ENCODE results near the gene SUCLG1. TPM values are rescaled to one million over a fixed set of nuclear protein-coding genes. Genes with fewer than 3 reads are reported as not detected.

SUCLG1 gene
- total RNA-seq, 1 experiment from 2014 or later, result 83.4 TPM

DNA sequence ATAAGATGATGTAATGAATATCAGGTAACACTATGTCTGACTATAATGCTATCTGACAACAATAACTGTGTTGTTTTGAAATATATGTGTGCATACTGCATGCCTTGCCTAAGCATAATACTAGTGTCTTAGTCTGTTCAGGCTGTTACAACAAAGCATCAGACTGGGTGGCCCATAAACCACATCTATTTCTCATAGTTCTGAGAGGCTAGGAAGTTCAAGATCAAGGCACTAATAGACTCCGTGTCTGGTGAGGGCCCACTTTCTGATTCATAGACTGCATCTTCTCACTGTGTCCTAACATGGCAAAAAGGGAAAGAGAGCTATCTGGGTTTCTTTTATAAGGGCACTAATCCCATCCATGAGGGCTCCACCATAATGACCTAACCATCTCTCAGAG, 80.1 kb downstream of the SUCLG1 start:
- H3K9ac ChIP-seq (ENCODE audit: low read length), result no peak overlapping the region
- intact Hi-C loops (cut with micrococcal nuclease), result no loop called here
- H3F3A ChIP-seq (ENCODE audit: low read length, unreplicated experiment), result no peaks in the 10 kb centered on the region
- H3K27me3 ChIP-seq (ENCODE audit: low read length), result no peaks in the 10 kb centered on the region
- H3K79me2 ChIP-seq (ENCODE audit: low read length), result no peaks in the 10 kb centered on the region
- H3K9me3 ChIP-seq (ENCODE audit: low read length), result no peaks in the 10 kb centered on the region
- CTCF ChIA-PET, result no interaction called here
- H4K20me1 ChIP-seq (ENCODE audit: low read length), result no peaks in the 10 kb centered on the region
- H3K27ac ChIP-seq (ENCODE audit: low read length), result no peak overlapping the region
- no peak overlapping the region for H3K4me3 ChIP-seq (ENCODE audit: low read length)
- H3K36me3 ChIP-seq (ENCODE audit: low read depth, low read length), result no peaks in the 10 kb centered on the region
- no peak overlapping the region for H3K4me2 ChIP-seq (ENCODE audit: low read length)
- H2AFZ ChIP-seq (ENCODE audit: low read length), result no peak overlapping the region
- no peaks in the 10 kb centered on the region for H3K9me2 ChIP-seq (replicated peaks; ENCODE audit: low read length)
- no peak for ATAC-seq
- H3K4me1 ChIP-seq (ENCODE audit: insufficient read depth, low read length), result no peaks in the 10 kb centered on the region
- POLR2A ChIA-PET (ENCODE audit: unreplicated experiment), result no interaction called here
- no peak for DNase-seq
- no TSS peak for BruUV-seq (replicated peaks)
- TF ChIP-seq CTCF (conservative IDR thresholded peaks at IDR 0.05; ENCODE audit: low read depth, low read length) (no peak), EZH2 (IDR thresholded peaks at IDR 0.05; ENCODE audit: low read length, unreplicated experiment) (no peak), EZH2phosphoT487 (IDR thresholded peaks at IDR 0.05; ENCODE audit: borderline replicate concordance, low read length) (no peak)

DNA sequence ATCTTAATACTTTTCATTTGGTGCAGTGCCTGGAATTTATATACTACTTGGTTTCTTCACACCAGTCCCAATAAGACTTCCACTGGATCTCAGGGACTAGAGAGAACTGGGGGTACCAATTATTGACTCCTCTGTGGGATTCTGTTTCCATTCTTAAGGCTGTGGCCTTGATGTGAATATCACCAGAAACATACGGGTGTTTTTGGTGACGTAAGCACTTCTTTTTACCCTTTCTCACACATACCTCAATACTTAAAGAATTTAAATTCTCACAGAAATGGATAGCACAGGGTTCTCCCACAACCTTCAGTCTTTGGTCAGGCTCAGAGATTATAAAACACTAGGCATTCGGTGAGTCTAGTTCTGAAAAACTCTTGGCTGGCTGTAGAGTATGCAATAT, 84.1 kb downstream of the SUCLG1 start:
- H3K4me2 ChIP-seq (ENCODE audit: low read length), result no peak overlapping the region
- H3K79me2 ChIP-seq (ENCODE audit: low read length), result no peaks in the 10 kb centered on the region
- ChIA-PET POLR2A (ENCODE audit: unreplicated experiment) (no interaction called here), CTCF (no interaction called here)
- H3K9me3 ChIP-seq (ENCODE audit: low read length), result no peaks in the 10 kb centered on the region
- H3K4me3 ChIP-seq (ENCODE audit: low read length), result no peak overlapping the region
- no peak overlapping the region for H3K9ac ChIP-seq (ENCODE audit: low read length)
- H3K36me3 ChIP-seq (ENCODE audit: low read depth, low read length), result no peaks in the 10 kb centered on the region
- BruUV-seq (replicated peaks), result no TSS peak
- intact Hi-C loops (cut with micrococcal nuclease), result no loop called here
- no peak overlapping the region for H3K27ac ChIP-seq (ENCODE audit: low read length)
- H3F3A ChIP-seq (ENCODE audit: low read length, unreplicated experiment), result no peaks in the 10 kb centered on the region
- H3K9me2 ChIP-seq (replicated peaks; ENCODE audit: low read length), result no peaks in the 10 kb centered on the region
- no peaks in the 10 kb centered on the region for H3K4me1 ChIP-seq (ENCODE audit: insufficient read depth, low read length)
- no peak overlapping the region for H2AFZ ChIP-seq (ENCODE audit: low read length)
- TF ChIP-seq EZH2 (IDR thresholded peaks at IDR 0.05; ENCODE audit: low read length, unreplicated experiment) (no peak), CTCF (conservative IDR thresholded peaks at IDR 0.05; ENCODE audit: low read depth, low read length) (no peak), EZH2phosphoT487 (IDR thresholded peaks at IDR 0.05; ENCODE audit: borderline replicate concordance, low read length) (no peak)
- no peaks in the 10 kb centered on the region for H4K20me1 ChIP-seq (ENCODE audit: low read length)
- DNase-seq (no peak), ATAC-seq (no peak)
- no peaks in the 10 kb centered on the region for H3K27me3 ChIP-seq (ENCODE audit: low read length)

- no peaks in the 10 kb centered on the region for H3K79me2 ChIP-seq (ENCODE audit: low read length)
Measured at GRCh38 chr2:84373866-84374265, 85.2 kb downstream of the SUCLG1 start.

More at GRCh38 chr2:84373866-84374265, 85.2 kb downstream of the SUCLG1 start:
- ATAC-seq (no peak), DNase-seq (no peak)
- Histone ChIP-seq H3K4me2 (ENCODE audit: low read length) (no peak overlapping the region), H3K9me2 (replicated peaks; ENCODE audit: low read length) (no peaks in the 10 kb centered on the region), H3K36me3 (ENCODE audit: low read depth, low read length) (no peaks in the 10 kb centered on the region), H3K4me3 (ENCODE audit: low read length) (no peak overlapping the region), H3F3A (ENCODE audit: low read length, unreplicated experiment) (no peaks in the 10 kb centered on the region), H2AFZ (ENCODE audit: low read length) (no peak overlapping the region), H3K9me3 (ENCODE audit: low read length) (no peaks in the 10 kb centered on the region), H3K4me1 (ENCODE audit: insufficient read depth, low read length) (no peaks in the 10 kb centered on the region), H3K27ac (ENCODE audit: low read length) (no peak overlapping the region), H4K20me1 (ENCODE audit: low read length) (no peaks in the 10 kb centered on the region), H3K27me3 (ENCODE audit: low read length) (no peaks in the 10 kb centered on the region), H3K9ac (ENCODE audit: low read length) (no peak overlapping the region)
- BruUV-seq (replicated peaks), result no TSS peak
- intact Hi-C loops (cut with micrococcal nuclease), result no loop called here
- POLR2A ChIA-PET (ENCODE audit: unreplicated experiment), result no interaction called here
- CTCF ChIA-PET, result no interaction called here
- TF ChIP-seq CTCF (conservative IDR thresholded peaks at IDR 0.05; ENCODE audit: low read depth, low read length) (no peak), EZH2phosphoT487 (IDR thresholded peaks at IDR 0.05; ENCODE audit: borderline replicate concordance, low read length) (no peak), EZH2 (IDR thresholded peaks at IDR 0.05; ENCODE audit: low read length, unreplicated experiment) (no peak)

Other genes with a start within 250 kb of the SUCLG1 start
- not detected in 2 replicates for gene DNAH6, start 57.2 kb upstream of the SUCLG1 start, total RNA-seq (2014; rRNA removed)